ENCODE measurements around the gene TCL1B.
"Not testable (repeated sequence)": the region's sequence is repeated elsewhere in the genome, so short reads cannot be mapped to it uniquely, and the experiment has no call there.

- TF ChIP-seq REST (IDR thresholded peaks at IDR 0.05); GABPA (IDR thresholded peaks at IDR 0.05 in 1 of 2, conservative IDR thresholded peaks at IDR 0.05 in 1 of 2); CTCF (IDR thresholded peaks at IDR 0.05; ENCODE audit: low read depth, low read length, missing input control); RAD21 (IDR thresholded peaks at IDR 0.05); EGR1 (IDR thresholded peaks at IDR 0.05; ENCODE audit: low read depth in 2 of 2); HNF4G (IDR thresholded peaks at IDR 0.05): not testable (repeated sequence)
These were observed 20.7 kb upstream of the TCL1B start for GRCh38 chr14:95665530-95665929.

Data from liver (tissue), 3 donors.